ENCODE data around the gene PRKCE.

PRKCE gene

DNA sequence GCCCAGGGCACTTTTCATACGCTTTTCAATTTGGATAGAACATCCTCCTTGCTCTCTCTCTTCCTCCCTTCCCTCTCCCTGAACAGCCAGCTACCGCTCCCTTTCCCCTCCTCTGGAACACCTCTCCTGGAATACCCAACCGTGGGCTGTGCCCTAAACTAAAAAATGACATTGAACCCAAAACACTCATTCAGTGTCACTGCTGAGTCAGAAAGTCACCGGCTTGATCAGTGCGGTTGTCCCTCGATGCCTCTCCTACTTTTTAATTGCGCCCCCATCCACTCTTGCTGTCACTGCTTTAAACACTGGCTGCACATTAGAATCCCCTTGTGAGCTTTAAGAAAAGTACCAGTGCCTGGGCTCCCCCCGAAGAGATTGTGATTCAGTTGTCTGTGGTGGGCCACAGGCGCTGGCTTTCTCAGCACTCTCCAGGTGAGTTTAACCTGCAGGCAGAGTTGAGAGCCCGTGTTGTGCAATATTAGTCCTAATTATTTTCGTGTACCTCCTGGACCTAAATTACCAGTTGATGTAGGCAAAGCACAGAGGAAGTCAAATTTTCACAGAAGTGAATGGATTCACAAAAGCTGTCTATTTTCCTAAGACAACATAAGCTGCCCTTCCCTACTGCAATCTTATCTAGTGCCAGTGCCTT is 302.0 kb downstream of the PRKCE start:
- H3K27ac ChIP-seq (ENCODE audit: low read length): no peak overlapping the region
- no peaks in the 10 kb centered on the region for H3K4me1 ChIP-seq (ENCODE audit: control insufficient read depth in 1 of 2, insufficient read depth in 2 of 2, low read length in 2 of 2)
- no peak overlapping the region for H3K4me3 ChIP-seq (ENCODE audit: low read depth in 1 of 2, low read length in 2 of 2)

GRCh38 chr2:45954233-45954850 is 302.9 kb downstream of the PRKCE start:
- Histone ChIP-seq H3K36me3 (ENCODE audit: control insufficient read depth in 1 of 2, insufficient read depth in 2 of 2, low read length in 2 of 2) (no peaks in the 10 kb centered on the region), H3K27me3 (ENCODE audit: low read depth, low read length) (no peaks in the 10 kb centered on the region)

More for the DNA sequence above, 302.0 kb downstream of the PRKCE start:
- Histone ChIP-seq H3K27me3 (ENCODE audit: low read depth, low read length) (no peaks in the 10 kb centered on the region), H3K36me3 (ENCODE audit: control insufficient read depth in 1 of 2, insufficient read depth in 2 of 2, low read length in 2 of 2) (no peaks in the 10 kb centered on the region), H3K9me3 (ENCODE audit: control insufficient read depth in 1 of 2, low read length in 2 of 2) (no peaks in the 10 kb centered on the region)

DNA sequence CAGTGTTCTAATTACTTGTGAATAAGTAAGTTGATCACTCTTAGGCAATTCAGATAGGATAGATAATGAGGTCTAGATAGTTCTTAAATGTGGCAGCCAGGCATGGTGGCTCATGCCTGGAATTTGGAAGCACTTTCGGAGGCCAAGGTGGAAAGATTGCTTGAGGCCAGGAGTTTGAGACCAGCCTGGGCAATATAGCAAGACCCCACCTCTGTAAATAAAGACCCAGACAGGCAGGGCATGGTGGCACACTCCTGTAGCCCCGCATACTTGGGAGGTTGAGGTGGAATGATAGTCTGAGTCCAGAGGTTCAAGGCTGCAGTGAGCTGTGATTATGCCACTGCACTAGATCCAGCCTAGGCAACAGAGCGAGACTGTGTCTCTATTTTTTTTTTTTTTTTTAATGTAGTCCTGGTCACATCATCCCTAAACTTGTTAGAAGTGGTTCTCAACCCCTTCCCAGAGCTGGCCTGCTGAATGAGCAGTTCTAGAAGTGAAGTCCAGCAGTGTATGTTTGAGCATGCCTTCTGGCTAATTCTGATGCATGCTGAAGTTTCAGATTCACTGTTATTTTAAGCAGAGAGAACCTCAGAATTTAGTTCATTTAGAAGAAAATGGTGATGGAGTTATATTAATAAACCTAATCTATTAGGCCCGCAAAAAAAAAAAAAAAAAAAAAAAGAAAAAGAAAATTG is 306.2 kb downstream of the PRKCE start:
- H3K9me3 ChIP-seq (ENCODE audit: control insufficient read depth in 1 of 2, low read length in 2 of 2): no peaks in the 10 kb centered on the region
- H3K4me1 ChIP-seq (ENCODE audit: control insufficient read depth in 1 of 2, insufficient read depth in 2 of 2, low read length in 2 of 2): peaks cover 16 to 20% of the 10 kb centered on the region in 2 donors
- H3K36me3 ChIP-seq (ENCODE audit: control insufficient read depth in 1 of 2, insufficient read depth in 2 of 2, low read length in 2 of 2): no peaks in the 10 kb centered on the region
- H3K27me3 ChIP-seq (ENCODE audit: low read depth, low read length): no peaks in the 10 kb centered on the region
- H3K4me3 ChIP-seq (ENCODE audit: low read depth in 1 of 2, low read length in 2 of 2): no peak overlapping the region
- no peak overlapping the region for H3K27ac ChIP-seq (ENCODE audit: low read length)

More at GRCh38 chr2:45954233-45954850, 302.9 kb downstream of the PRKCE start:
- Histone ChIP-seq H3K27ac (ENCODE audit: low read length) (no peak overlapping the region), H3K4me3 (ENCODE audit: low read depth in 1 of 2, low read length in 2 of 2) (no peak overlapping the region), H3K9me3 (ENCODE audit: control insufficient read depth in 1 of 2, low read length in 2 of 2) (no peaks in the 10 kb centered on the region), H3K4me1 (ENCODE audit: control insufficient read depth in 1 of 2, insufficient read depth in 2 of 2, low read length in 2 of 2) (peaks cover 0 to 3% of the 10 kb centered on the region in 2 donors)

- peaks cover 20 to 27% of the 10 kb centered on the region in 2 donors for H3K4me1 ChIP-seq (ENCODE audit: control insufficient read depth in 1 of 2, insufficient read depth in 2 of 2, low read length in 2 of 2)
- H3K27ac ChIP-seq (ENCODE audit: low read length): peak overlapping the region; percentile 14
- no peaks in the 10 kb centered on the region for H3K36me3 ChIP-seq (ENCODE audit: control insufficient read depth in 1 of 2, insufficient read depth in 2 of 2, low read length in 2 of 2)
- H3K27me3 ChIP-seq (ENCODE audit: low read depth, low read length): no peaks in the 10 kb centered on the region
- H3K9me3 ChIP-seq (ENCODE audit: control insufficient read depth in 1 of 2, low read length in 2 of 2): no peaks in the 10 kb centered on the region
- no peak overlapping the region for H3K4me3 ChIP-seq (ENCODE audit: low read depth in 1 of 2, low read length in 2 of 2)
Measured at GRCh38 chr2:45960057-45960863, 308.8 kb downstream of the PRKCE start.

GRCh38 chr2:45962177-45962921 is 310.9 kb downstream of the PRKCE start:
- Histone ChIP-seq H3K27me3 (ENCODE audit: low read depth, low read length) (no peaks in the 10 kb centered on the region), H3K4me3 (ENCODE audit: low read depth in 1 of 2, low read length in 2 of 2) (no peak overlapping the region), H3K9me3 (ENCODE audit: control insufficient read depth in 1 of 2, low read length in 2 of 2) (no peaks in the 10 kb centered on the region), H3K4me1 (ENCODE audit: control insufficient read depth in 1 of 2, insufficient read depth in 2 of 2, low read length in 2 of 2) (peaks cover 20 to 27% of the 10 kb centered on the region in 2 donors), H3K27ac (ENCODE audit: low read length) (peak overlapping the region; percentile 64), H3K36me3 (ENCODE audit: control insufficient read depth in 1 of 2, insufficient read depth in 2 of 2, low read length in 2 of 2) (no peaks in the 10 kb centered on the region)

DNA sequence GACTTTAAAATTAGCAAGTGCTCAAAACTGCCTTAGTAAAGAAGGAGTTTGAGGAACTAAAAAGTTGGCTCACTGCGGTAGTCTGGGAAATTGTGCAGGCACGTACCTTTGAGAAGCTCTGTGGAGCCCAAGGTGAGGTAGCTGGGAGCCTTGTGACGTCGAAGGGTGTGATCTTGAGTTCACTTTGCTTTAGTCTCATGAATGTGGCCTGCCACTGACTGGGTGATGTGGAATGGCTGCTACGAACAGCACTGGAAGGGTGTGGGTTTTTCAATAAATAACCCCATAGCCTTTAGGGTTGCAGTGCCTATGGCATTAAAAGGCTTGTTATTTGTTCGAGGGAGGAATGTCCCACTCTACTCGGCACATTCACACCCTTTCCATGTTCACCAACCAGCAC is 312.3 kb downstream of the PRKCE start:
- H3K4me3 ChIP-seq (ENCODE audit: low read depth in 1 of 2, low read length in 2 of 2): no peak overlapping the region
- H3K9me3 ChIP-seq (ENCODE audit: control insufficient read depth in 1 of 2, low read length in 2 of 2): no peaks in the 10 kb centered on the region
- H3K27me3 ChIP-seq (ENCODE audit: low read depth, low read length): no peaks in the 10 kb centered on the region
- no peaks in the 10 kb centered on the region for H3K36me3 ChIP-seq (ENCODE audit: control insufficient read depth in 1 of 2, insufficient read depth in 2 of 2, low read length in 2 of 2)
- peaks cover 20 to 27% of the 10 kb centered on the region in 2 donors for H3K4me1 ChIP-seq (ENCODE audit: control insufficient read depth in 1 of 2, insufficient read depth in 2 of 2, low read length in 2 of 2)
- no peak overlapping the region for H3K27ac ChIP-seq (ENCODE audit: low read length)

DNA sequence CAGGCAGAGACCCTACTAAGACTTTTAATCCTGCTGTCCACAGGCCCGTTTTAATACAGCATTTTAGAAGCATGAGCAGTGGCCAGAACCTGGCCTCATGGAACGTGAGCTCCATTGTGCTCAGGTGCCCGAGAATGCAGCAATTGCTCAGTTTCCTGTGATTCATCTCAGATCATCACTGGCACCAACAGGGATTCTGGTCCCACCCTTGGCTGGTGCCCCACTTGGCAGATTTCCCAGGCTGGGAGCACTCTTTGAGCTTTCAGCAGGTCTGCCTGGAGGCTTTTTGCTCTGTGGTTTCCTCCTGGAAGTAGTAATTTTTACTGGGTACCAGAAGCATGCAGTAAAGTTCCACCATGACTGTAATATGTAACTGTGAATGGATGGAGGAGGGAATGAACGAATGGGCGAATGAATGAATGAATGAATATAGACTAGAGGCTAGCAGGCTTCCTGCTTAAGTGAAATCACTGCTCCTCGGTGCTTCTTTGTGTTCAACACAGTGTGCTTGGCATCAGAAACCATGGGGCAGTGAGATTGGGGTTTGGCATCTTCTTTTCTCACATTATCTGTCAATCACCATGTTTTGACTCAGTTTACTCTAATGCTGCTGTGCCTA is 312.9 kb downstream of the PRKCE start:
- no peaks in the 10 kb centered on the region for H3K9me3 ChIP-seq (ENCODE audit: control insufficient read depth in 1 of 2, low read length in 2 of 2)
- H3K36me3 ChIP-seq (ENCODE audit: control insufficient read depth in 1 of 2, insufficient read depth in 2 of 2, low read length in 2 of 2): no peaks in the 10 kb centered on the region
- no peaks in the 10 kb centered on the region for H3K27me3 ChIP-seq (ENCODE audit: low read depth, low read length)
- peaks cover 17 to 27% of the 10 kb centered on the region in 2 donors for H3K4me1 ChIP-seq (ENCODE audit: control insufficient read depth in 1 of 2, insufficient read depth in 2 of 2, low read length in 2 of 2)
- no peak overlapping the region for H3K4me3 ChIP-seq (ENCODE audit: low read depth in 1 of 2, low read length in 2 of 2)
- no peak overlapping the region for H3K27ac ChIP-seq (ENCODE audit: low read length)

DNA sequence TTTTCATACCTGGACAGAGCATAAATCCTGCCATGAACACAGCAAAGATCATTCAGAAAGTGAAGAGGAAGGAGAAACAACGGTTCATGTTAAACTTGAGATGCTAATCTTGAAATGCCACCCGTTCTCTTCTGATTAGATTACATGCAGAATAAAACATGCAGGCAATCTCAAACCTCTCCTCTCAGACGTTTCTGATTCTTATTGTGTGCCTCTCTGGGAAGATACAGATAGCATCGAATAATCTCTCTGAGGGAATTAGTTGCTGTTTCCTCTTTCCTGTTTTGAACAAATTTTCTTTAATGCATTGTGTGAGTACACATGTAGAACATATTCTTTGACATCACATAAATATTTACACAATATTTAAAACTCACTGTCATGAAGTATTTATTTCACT is 313.4 kb downstream of the PRKCE start:
- H3K27ac ChIP-seq (ENCODE audit: low read length): no peak overlapping the region
- H3K4me3 ChIP-seq (ENCODE audit: low read depth in 1 of 2, low read length in 2 of 2): no peak overlapping the region
- H3K27me3 ChIP-seq (ENCODE audit: low read depth, low read length): no peaks in the 10 kb centered on the region
- H3K9me3 ChIP-seq (ENCODE audit: control insufficient read depth in 1 of 2, low read length in 2 of 2): no peaks in the 10 kb centered on the region
- no peaks in the 10 kb centered on the region for H3K36me3 ChIP-seq (ENCODE audit: control insufficient read depth in 1 of 2, insufficient read depth in 2 of 2, low read length in 2 of 2)
- peaks cover 13 to 27% of the 10 kb centered on the region in 2 donors for H3K4me1 ChIP-seq (ENCODE audit: control insufficient read depth in 1 of 2, insufficient read depth in 2 of 2, low read length in 2 of 2)

GRCh38 chr2:45965871-45966498 is 314.5 kb downstream of the PRKCE start:
- Histone ChIP-seq H3K4me3 (ENCODE audit: low read depth in 1 of 2, low read length in 2 of 2) (no peak overlapping the region), H3K4me1 (ENCODE audit: control insufficient read depth in 1 of 2, insufficient read depth in 2 of 2, low read length in 2 of 2) (peaks cover 9 to 25% of the 10 kb centered on the region in 2 donors), H3K27ac (ENCODE audit: low read length) (no peak overlapping the region), H3K27me3 (ENCODE audit: low read depth, low read length) (no peaks in the 10 kb centered on the region), H3K36me3 (ENCODE audit: control insufficient read depth in 1 of 2, insufficient read depth in 2 of 2, low read length in 2 of 2) (no peaks in the 10 kb centered on the region), H3K9me3 (ENCODE audit: control insufficient read depth in 1 of 2, low read length in 2 of 2) (no peaks in the 10 kb centered on the region)

- Histone ChIP-seq H3K36me3 (ENCODE audit: control insufficient read depth in 1 of 2, insufficient read depth in 2 of 2, low read length in 2 of 2) (no peaks in the 10 kb centered on the region), H3K4me1 (ENCODE audit: control insufficient read depth in 1 of 2, insufficient read depth in 2 of 2, low read length in 2 of 2) (peaks cover 0 to 8% of the 10 kb centered on the region in 2 donors), H3K27ac (ENCODE audit: low read length) (no peak overlapping the region)
Measured at GRCh38 chr2:45968946-45969584, 317.6 kb downstream of the PRKCE start.

More at GRCh38 chr2:45968946-45969584, 317.6 kb downstream of the PRKCE start:
- Histone ChIP-seq H3K4me3 (ENCODE audit: low read depth in 1 of 2, low read length in 2 of 2) (no peak overlapping the region), H3K27me3 (ENCODE audit: low read depth, low read length) (no peaks in the 10 kb centered on the region), H3K9me3 (ENCODE audit: control insufficient read depth in 1 of 2, low read length in 2 of 2) (no peaks in the 10 kb centered on the region)
